Body of pancreas (tissue), 4 donors: ENCODE data around the gene MBD4. TPM values are rescaled to one million over a fixed set of nuclear protein-coding genes. Genes with fewer than 3 reads are reported as not detected.
"Not testable (repeated sequence)": the region's sequence is repeated elsewhere in the genome, so short reads cannot be mapped to it uniquely, and the experiment has no call there.

ENCODE experiments used
- ATAC-seq: fragments of 150-250 bp; one replicate; pipeline ENCODE4 v1.9.1; 2016
- DNase-seq, 4 donors: peaks; one replicate each; pipeline ENCODE4 v3.0.0-alpha.2; 2019
- H3K27ac ChIP-seq, 4 donors: fragments of 200-600 bp; sonication (generic); 1 replicate in 3 of 4; 2 replicates in 1 of 4; pipeline versions ENCODE4 v1.5.1 to v1.6.1; 2016 to 2019; ENCODE audit warnings: mild to moderate bottlenecking in 1 of 4, mixed read lengths in 1 of 4, moderate library complexity in 1 of 4
- H3K27me3 ChIP-seq, 2 donors: fragments of 200-600 bp; sonication (generic); one replicate each; pipeline ENCODE4 v1.6.0; 2016; ENCODE audit warnings: mild to moderate bottlenecking in 1 of 2
- H3K36me3 ChIP-seq, 2 donors: fragments of 200-600 bp; sonication (generic); replicated peaks in 1 of 2; 2 replicates each; pipeline ENCODE4 v1.5.1; 2016; ENCODE audit warnings: low read depth in 2 of 2; ENCODE audit not compliant: insufficient read depth in 1 of 2
- H3K4me1 ChIP-seq: fragments of 200-600 bp; sonication (generic); one replicate; pipeline ENCODE4 v1.6.0; 2016
- H3K4me3 ChIP-seq, 2 donors: fragments of 200-600 bp; sonication (generic); 1 replicate in 1 of 2; 2 replicates in 1 of 2; pipeline ENCODE4 v1.5.1; 2016 to 2019
- H3K9me3 ChIP-seq, 3 donors: fragments of 200-600 bp; sonication (generic); 1 replicate in 2 of 3; 2 replicates in 1 of 3; pipeline ENCODE4 v1.5.1; 2016
- CTCF ChIP-seq, 7 experiments: fragments of 450-650 bp in 4 of 7; fragments of 200-600 bp in 3 of 7; sonication (generic) in 3 of 7; IDR thresholded peaks; one replicate each; pipeline ENCODE4 v1.5.1; 2016 to 2019; ENCODE audit warnings: antibody characterized with exemption in 7 of 7
- POLR2A ChIP-seq, 3 donors: fragments of 450-650 bp; IDR thresholded peaks; one replicate each; pipeline ENCODE4 v1.6.1; 2016; ENCODE audit warnings: antibody characterized with exemption in 3 of 3, mild to moderate bottlenecking in 2 of 3
- WGBS, 2 donors: methylation state at CpG; one replicate each; pipeline ENCODE4 v1.1.5; 2017; 5-methylcytosine and 5-hydroxymethylcytosine counted together
- intact Hi-C: fragments of 100-400 bp; cut with DNase I; formaldehyde crosslinking; loops from one replicate; pipeline ENCODE4 v1.15.1; 2023
- total RNA-seq, 2 donors: library from RNA; depleted of rRNA; stranded (reverse); fragments of >200 nt; gene quantifications; one replicate each; pipeline ENCODE4 v1.1.0, GENCODE V29; 2016

Gene MBD4
- total RNA-seq, 2 donors from 2014 or later = 18.7 to 23.1 TPM

DNA sequence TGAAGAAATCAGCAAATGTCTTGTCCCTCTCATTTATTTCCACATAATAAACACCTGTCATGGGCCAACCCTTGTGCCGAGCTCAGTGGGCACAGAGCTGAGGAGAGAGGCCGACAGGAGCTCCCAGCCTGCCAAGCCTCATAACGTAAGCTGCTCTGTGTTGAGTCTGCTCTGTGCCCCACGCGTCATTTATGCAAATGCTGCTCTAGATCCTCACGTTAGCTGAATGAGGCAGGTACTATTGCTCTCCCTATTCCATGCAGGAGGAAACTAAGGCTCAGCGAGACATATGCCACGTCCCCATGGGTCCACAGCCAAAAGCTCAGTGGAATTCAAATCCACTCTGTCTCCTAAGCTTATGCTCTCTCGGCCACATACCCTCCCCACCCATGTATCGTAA, 52.8 kb downstream of the MBD4 start:
- Histone ChIP-seq H3K36me3 (peaks cover 0 to 11% of the 10 kb centered on the region in 2 donors), H3K27me3 (no peaks in the 10 kb centered on the region), H3K27ac (no peak overlapping the region), H3K4me1 (no peaks in the 10 kb centered on the region), H3K4me3 (no peak overlapping the region), H3K9me3 (no peaks in the 10 kb centered on the region)
- intact Hi-C loops = no loop called here
- WGBS, 2 donors = 80 to 91% methylated on average over 10 of the region's 10 CpGs
- TF ChIP-seq POLR2A (IDR thresholded peaks at IDR 0.05) (no peak), CTCF (IDR thresholded peaks at IDR 0.05) (no peak)
- ATAC-seq (no peak), DNase-seq (no peak)

DNA sequence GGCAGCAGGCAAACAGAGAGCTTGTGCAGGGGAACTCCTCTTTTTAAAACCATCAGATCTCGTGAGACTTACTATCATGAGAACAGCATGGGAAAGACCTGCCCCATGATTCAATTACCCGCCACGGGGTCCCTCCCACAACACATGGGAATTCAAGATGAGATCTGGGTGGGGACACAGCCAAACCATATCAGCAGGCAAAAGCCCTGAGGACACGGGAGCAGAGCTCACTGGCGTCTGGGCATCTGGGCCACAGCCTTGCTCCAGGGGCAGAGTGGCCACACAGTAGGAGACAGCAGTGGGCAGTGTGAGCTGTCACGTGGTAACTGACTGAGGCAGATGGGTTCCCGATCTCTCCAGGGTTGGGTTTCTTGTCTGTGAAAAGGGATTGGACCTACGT, 54.2 kb downstream of the MBD4 start:
- H3K36me3 ChIP-seq, H3K9me3 ChIP-seq, H3K27ac ChIP-seq, DNase-seq, H3K4me3 ChIP-seq, H3K4me1 ChIP-seq, ATAC-seq, intact Hi-C loops, H3K27me3 ChIP-seq: not testable (repeated sequence)
- 79 to 86% methylated on average over 5 to 8 of the region's 8 CpGs for WGBS, 2 donors

DNA sequence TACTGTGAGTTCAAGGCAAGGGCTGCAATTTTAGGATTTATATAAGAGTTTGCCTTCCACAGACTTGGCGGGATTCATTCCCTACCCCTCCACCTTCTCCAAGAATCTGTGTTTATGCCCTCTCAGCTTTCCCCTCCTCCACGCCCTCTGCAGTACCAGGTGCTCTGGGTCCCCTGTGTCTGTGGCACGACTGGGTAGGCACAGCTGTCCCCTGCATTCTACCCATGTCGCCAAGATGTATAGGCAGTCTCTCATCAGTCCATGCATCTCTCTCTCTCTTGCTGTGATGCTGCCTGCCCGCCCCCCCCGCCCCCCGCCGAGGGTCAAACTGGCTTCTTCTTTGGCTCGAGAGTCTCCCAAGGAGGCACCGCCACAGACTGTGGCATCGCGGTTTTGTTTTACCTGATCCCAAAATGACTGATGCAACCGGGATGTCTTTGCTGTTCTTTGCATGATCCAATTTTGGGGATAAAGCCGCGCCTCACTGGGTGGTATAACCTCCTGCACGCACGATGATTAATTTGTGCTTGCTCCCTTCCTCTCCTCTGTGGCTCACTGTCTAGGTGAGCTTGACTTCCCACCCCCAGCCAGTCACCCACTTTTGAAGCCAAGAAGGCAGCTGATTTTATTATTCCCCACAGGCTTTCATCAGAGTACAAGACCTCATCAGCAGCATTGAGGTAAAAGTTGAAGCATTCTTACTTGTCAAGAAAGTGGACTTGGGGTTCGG, 55.0 kb downstream of the MBD4 start:
- no peak for DNase-seq
- H3K36me3 ChIP-seq = peaks cover 0 to 4% of the 10 kb centered on the region in 2 donors
- H3K4me3 ChIP-seq = no peak overlapping the region
- no peaks in the 10 kb centered on the region for H3K27me3 ChIP-seq
- ATAC-seq = no peak
- H3K4me1 ChIP-seq = no peaks in the 10 kb centered on the region
- TF ChIP-seq POLR2A (IDR thresholded peaks at IDR 0.05) (no peak), CTCF (IDR thresholded peaks at IDR 0.05) (no peak)
- intact Hi-C loops = no loop called here
- 64 to 71% methylated on average over 13 to 18 of the region's 18 CpGs for WGBS, 2 donors
- no peak overlapping the region for H3K27ac ChIP-seq
- H3K9me3 ChIP-seq = no peaks in the 10 kb centered on the region

DNA sequence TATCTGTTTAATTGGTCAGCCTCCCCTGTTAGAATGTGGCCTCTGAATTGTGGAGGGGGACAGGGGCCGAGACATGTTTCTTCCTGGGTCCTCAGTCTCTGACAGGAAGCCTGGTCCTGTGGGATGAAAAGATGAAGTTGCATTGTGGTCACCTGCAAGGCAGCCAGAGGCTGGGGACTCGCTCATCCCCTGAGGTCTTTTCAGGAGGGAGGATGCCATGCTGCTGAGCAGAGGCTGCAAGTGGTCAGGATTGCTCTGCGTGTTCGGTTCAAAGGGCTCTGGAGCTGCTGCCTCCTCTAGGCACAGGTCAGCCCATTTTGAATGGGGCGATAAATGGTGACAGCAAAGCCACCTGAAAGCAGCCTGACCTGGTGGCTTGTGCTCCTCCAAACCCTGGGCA, 55.6 kb downstream of the MBD4 start:
- intact Hi-C loops, H3K4me1 ChIP-seq, DNase-seq, H3K9me3 ChIP-seq, ATAC-seq, H3K36me3 ChIP-seq, H3K27me3 ChIP-seq, H3K27ac ChIP-seq, H3K4me3 ChIP-seq: not testable (repeated sequence)
- 17 to 56% methylated on average over 1 to 4 of the region's 5 CpGs for WGBS, 2 donors

DNA sequence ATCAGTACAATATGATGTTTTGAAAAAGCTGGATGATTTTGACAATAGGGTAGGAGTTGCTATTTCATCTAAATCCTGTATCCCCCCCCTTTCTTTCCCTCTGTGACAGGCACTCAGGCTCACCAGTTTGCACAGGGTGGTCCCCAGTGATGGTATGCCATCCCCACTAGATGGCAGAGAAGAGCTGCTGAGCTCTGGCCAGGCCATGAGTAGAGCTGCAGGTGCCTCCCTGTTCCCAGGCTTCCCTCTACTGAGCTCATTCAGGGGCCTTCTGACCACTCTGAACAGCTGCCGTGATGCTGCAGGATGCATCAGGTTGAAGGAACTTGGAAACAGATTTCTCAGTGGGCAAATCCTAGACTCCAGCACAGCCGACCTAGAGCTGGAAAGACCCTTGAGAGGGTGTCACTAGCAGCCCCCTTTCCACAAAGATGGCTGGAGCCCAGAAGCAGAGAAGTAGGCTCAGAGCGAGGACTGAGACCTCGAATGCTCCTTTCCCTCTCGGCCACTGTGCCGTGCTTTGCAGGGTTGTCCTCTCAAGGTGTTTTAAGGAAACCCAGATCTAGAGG, 56.4 kb downstream of the MBD4 start:
- peak; percentile 89 for ATAC-seq
- peak; percentile 52 to 68 (median 66) for DNase-seq
- Histone ChIP-seq H3K27ac (no peak overlapping the region), H3K36me3 (peaks cover 0 to under 1% of the 10 kb centered on the region in 2 donors), H3K9me3 (no peaks in the 10 kb centered on the region), H3K4me1 (no peaks in the 10 kb centered on the region), H3K27me3 (no peaks in the 10 kb centered on the region), H3K4me3 (no peak overlapping the region)
- TF ChIP-seq CTCF (IDR thresholded peaks at IDR 0.05) = peak; percentile 26 to 71 (median 66)
- TF ChIP-seq POLR2A (IDR thresholded peaks at IDR 0.05) = no peak
- WGBS, 2 donors = 25 to 32% methylated on average over 5 to 6 of the region's 6 CpGs
- intact Hi-C loops = no loop called here

- no peak overlapping the region for H3K27ac ChIP-seq
- no peaks in the 10 kb centered on the region for H3K36me3 ChIP-seq
- ATAC-seq = no peak
- H3K4me3 ChIP-seq = no peak overlapping the region
- DNase-seq = no peak
- no peaks in the 10 kb centered on the region for H3K9me3 ChIP-seq
- H3K4me1 ChIP-seq = no peaks in the 10 kb centered on the region
- H3K27me3 ChIP-seq = no peaks in the 10 kb centered on the region
- intact Hi-C loops = no loop called here
- 69 to 81% methylated on average over 1 to 2 of the region's 2 CpGs for WGBS, 2 donors
- TF ChIP-seq CTCF (IDR thresholded peaks at IDR 0.05) (no peak), POLR2A (IDR thresholded peaks at IDR 0.05) (no peak)
Observed at GRCh38 chr3:129382366-129382765, 57.4 kb downstream of the MBD4 start.
